Prostate gland (tissue), 2 donors: ENCODE data around the gene DIS3L2.

Source experiments
- POLR2A ChIP-seq: fragments of 450-650 bp; IDR thresholded peaks from one replicate; pipeline ENCODE4 v1.6.1; 2016; ENCODE audit warnings: antibody characterized with exemption, mild to moderate bottlenecking
- TF ChIP-seq, protein P1 (sequence below), 4 experiments: fragments of 200-600 bp in 2 of 4; fragments of 450-650 bp in 2 of 4; sonication (generic) in 2 of 4; IDR thresholded peaks; 1 replicate in 3 of 4; 2 replicates in 1 of 4; pipeline ENCODE4 v1.5.1; 2016 to 2019; ENCODE audit warnings: antibody characterized with exemption in 4 of 4, mild to moderate bottlenecking in 2 of 4, moderate library complexity in 2 of 4

DNA sequence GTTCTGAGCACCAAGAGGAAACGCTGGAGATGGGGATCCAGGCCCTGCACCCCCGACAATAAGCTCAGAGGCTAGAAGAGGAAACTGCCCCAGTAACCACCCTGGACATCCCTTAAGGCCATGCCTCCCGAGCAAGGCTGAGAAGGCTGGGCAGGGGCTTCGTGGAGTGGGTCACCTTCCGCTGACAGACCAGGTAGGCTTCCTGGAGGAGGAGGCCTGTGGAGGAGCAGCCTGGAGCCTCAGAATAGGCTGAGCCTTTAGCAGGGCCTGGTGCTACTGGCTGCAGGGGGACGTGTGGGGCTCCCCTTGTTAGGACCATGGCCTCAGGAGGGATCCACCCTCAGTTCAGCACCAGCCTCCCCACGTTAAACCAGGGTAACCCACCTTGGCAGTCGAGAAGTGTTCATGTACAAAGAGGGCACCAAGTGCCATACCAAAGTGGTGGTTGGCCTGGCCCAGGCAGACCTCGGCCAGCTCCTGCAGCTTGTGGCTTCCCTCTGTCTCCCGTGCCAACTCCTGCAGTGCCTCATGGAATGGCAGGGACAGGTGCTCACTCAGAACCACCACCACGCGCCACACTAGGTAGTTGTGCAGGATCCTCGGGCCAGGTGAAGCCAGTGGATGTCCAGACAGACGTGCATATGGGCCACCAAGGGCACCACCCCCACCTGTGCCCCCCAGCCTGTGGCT is 388.6 kb downstream of the DIS3L2 start:
- TF ChIP-seq, protein P1, sequence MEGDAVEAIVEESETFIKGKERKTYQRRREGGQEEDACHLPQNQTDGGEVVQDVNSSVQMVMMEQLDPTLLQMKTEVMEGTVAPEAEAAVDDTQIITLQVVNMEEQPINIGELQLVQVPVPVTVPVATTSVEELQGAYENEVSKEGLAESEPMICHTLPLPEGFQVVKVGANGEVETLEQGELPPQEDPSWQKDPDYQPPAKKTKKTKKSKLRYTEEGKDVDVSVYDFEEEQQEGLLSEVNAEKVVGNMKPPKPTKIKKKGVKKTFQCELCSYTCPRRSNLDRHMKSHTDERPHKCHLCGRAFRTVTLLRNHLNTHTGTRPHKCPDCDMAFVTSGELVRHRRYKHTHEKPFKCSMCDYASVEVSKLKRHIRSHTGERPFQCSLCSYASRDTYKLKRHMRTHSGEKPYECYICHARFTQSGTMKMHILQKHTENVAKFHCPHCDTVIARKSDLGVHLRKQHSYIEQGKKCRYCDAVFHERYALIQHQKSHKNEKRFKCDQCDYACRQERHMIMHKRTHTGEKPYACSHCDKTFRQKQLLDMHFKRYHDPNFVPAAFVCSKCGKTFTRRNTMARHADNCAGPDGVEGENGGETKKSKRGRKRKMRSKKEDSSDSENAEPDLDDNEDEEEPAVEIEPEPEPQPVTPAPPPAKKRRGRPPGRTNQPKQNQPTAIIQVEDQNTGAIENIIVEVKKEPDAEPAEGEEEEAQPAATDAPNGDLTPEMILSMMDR (IDR thresholded peaks at IDR 0.05), result no peak
- no peak for TF ChIP-seq POLR2A
